Uterine smooth muscle cell (primary cell): ENCODE data around the gene HMGCL. TPM values are rescaled to one million over a fixed set of nuclear protein-coding genes. Genes with fewer than 3 reads are reported as not detected.

Source experiments
- total RNA-seq: library from RNA; depleted of rRNA; stranded (reverse); fragments of >200 nt; gene quantifications from 2 replicates; pipeline ENCODE4 v1.2.3, GENCODE V29; 2014

Gene HMGCL
- 46.5 and 59.6 TPM in 2 replicates for total RNA-seq

DNA sequence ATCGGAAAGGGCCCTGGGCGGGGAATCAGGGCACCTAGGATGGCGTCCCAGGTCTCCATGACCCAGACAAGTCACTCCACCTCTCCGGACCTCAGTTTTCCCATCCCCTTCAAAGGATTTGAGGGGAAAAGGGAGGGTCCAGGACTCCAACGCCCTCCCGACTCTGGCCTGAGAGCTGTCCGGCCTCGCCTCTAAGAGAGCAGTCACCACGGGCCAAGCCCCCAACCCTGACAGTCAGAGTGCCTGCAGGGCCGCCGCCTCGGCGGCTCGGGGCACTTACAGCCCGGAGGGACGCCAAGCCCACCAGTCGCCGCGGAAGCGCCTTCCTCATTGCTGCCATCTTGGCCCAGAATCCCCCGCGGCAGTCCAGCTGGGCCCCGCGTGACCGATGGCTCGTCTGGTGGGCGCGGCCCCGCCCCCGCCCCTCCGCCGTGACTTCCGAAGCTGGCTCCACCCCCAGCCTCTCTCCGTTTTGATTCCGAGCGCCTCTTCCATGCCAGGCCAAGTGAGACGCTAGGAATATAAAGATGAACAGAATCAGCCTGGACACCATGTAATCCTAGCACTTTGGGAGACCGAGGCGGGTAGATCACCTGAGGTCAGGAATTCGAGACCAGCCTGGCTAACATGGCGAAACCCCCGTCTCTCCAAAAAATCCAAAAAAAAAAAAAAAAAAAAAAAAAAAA, at the start of gene HMGCL:
TSS of gene HMGCL (minus strand) at position 354 of the 686 bp plus-strand sequence. CDS start at position 340, 14 bp downstream.

DNA sequence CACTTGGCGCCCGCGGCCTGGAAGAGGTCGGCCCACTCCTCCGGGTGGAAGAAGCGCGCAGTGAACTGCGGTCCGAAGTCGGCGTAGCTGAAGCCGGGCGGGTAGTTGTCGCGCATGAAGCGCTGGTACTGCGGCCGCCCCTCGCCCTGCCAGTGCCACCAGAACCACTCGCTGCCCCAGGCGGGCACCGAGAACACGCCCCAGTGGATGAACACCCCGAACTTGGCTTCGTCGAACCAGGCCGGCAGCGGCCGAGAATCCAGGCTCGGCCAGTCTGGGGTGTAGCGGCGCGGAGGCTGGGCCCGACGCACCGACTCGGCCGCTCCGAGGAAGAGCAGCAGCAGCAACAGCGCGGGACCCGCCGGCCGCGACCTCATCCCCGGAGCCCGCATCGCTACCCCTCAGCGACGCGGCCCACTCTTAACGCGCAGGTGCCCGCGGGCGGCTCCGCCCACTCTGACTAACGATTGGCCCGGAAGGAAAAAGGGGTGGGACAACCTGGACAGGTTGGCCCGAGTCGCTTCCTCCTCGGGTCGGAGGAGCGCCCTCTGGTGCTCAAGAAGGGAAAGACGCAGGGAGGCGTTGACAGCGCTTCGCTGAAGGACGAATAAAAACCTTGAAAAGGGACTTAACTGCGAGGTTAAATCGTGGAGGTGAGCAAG, 42.8 kb upstream of the HMGCL start, which contains the start of gene FUCA1:
TSS of gene FUCA1 (minus strand) at position 396 of the 662 bp plus-strand sequence. CDS start at position 392, 4 bp downstream.

DNA sequence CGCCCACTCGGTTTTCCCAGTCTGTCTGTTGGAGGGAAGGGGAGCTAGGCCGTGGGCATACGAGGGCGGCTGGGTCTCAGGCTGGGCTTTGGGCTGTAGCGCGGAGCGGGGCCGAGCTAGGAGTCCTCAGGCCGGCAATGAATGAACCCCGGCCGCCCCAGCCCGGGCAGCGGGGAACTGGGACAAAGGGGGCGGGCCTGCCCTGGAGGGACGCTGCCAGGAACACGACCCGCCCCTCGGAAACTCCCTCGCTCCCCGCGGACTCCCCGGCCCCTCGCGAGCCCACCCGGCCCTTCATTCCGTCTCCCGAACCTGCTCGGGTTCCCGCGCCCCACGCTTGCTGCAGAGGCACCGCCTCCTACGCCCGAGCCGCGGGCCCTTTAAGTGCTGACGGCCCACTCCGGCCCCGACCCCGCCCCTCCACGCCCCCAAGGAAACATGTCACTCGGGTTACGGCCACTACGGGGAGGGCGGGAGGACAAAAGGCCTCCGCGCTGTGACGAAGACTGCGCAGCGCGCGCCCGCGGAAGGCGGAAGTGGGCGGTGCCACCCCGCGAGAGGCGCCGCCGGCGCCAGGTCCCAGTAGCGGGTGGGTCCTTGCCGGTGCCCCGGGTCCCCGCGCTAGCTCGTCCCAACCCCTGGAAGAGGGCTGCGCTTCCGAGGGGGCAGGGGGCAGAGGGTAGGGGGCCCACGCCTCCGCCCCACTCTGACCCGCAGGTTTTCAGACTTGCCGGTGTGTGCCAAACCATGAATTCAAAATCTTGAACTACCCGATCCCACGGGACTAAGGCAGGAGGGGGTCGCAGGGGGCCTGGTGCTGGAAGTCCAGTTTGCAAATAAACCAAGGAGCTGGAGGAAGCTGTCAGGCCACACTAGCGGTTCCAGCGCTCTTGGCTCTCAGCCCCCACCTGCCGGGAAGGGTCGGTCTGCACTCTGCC, 24.6 kb downstream of the HMGCL start, which contains the start of gene GALE:
TSS of gene GALE (minus strand) at position 355 of the 938 bp plus-strand sequence. CDS start 1,747 bp downstream, outside the sequence.

DNA sequence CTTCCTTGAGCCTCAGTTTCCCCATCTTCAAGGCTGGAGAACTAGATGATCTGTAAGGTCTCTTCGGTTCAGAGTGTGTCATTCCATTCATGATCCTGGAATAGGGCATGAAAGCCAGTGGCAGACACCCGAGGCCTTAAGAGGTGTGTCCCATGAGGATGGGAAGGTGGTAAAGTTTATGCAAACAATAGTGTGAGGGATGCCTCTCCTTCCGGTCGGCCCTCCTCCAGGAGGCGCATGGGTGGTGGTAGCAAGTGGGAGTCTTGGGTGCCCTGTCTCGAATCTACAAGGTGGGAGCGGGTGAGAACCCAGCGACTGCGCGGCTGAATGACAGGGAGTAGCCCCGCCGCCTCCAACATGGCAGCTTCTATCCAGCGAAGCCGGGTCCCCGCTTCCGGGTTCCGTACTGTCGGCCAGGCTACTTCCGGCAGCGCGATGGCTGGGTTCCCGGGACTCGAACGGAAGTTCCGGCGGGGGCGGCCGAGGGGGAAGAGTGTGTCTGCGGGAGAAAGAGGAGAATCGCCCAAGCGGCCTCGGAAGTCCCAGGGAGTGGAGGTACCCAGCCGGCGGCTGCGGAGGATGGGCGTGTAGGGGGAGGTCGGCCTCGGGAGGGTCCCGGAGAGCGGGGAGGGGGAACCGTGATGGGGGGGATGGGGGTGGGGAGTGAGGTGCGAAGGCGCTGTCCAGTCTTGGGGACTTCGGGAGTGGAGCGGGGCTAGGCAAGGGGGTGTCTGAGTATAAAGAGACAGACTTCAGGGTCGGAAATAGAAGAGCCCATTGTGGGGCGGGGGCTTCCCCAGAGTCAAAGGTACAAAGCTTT, 34.3 kb downstream of the HMGCL start, which contains the start of gene LYPLA2:
TSS of gene LYPLA2 (plus strand) at position 450 of the 820 bp plus-strand sequence. CDS start 1,538 bp downstream, outside the sequence.

DNA sequence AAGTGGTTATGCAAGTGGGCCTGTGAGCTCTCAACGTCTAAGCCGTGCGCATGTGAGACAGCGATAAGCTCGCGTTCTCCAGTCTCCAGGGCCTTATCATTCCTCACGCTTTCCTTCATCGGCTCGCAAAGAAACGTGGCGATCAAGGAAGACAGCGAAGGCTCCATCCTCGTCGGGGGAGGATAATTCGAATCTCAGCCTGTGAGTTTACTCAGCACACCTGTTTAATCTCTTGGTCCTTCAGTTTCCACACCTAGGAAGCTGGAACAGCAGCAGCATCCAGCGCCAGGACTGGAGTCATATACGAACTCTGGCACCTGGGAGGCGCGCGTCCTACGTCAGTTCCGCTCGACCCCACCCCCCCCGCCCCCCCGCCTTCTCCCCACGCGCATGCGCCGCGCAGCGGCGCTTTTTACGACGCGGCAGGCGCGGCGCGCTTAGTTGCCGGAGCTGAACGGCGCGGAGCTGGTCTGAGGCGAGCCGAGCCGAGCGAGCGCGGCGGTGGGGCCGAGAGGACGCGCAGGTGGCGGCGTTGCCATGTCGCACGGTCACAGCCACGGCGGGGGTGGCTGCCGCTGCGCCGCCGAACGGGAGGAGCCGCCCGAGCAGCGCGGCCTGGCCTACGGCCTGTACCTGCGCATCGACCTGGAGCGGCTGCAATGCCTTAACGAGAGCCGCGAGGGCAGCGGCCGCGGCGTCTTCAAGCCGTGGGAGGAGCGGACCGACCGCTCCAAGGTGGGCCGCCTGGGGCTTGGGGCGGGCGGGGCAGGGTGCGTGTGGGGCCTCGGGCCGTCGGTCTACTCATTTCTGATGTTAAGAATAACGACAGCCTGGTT, 47.0 kb downstream of the HMGCL start, which contains the start of gene PITHD1:
TSS of gene PITHD1 (plus strand) at position 440 of the 836 bp plus-strand sequence. CDS start at position 538, 98 bp downstream.

Other genes starting within 250 kb of the HMGCL start
- 785 and 922 TPM in 2 replicates for gene RPL11, start 133.6 kb downstream of the HMGCL start, total RNA-seq
- gene ELOA, start 82.0 kb downstream of the HMGCL start, total RNA-seq, result 17.5 and 21.7 TPM in 2 replicates
- 44.2 and 62.9 TPM in 2 replicates for gene PITHD1, start 47.0 kb downstream of the HMGCL start, total RNA-seq
- 23.6 and 27.0 TPM in 2 replicates for gene LYPLA2, start 34.3 kb downstream of the HMGCL start, total RNA-seq
- gene GALE, start 24.7 kb downstream of the HMGCL start, total RNA-seq, result 36.1 and 52.0 TPM in 2 replicates
- 4.3 and 11.1 TPM in 2 replicates for gene FUCA1, start 42.9 kb upstream of the HMGCL start, total RNA-seq
- not detected in 2 replicates for gene CNR2, start 87.9 kb upstream of the HMGCL start, total RNA-seq
- gene PNRC2, start 134.4 kb upstream of the HMGCL start, total RNA-seq, result 123 and 143 TPM in 2 replicates
- gene SRSF10, start 154.9 kb upstream of the HMGCL start, total RNA-seq, result 107 and 139 TPM in 2 replicates